Activated T-helper 1 cell treated with anti-CD3 and anti-CD28 coated beads, Interleukin-12 subunit alpha, Interleukin-12 subunit beta, Interleukin-2, Interleukin-4 antibody, amounts not matched to agents 30 ng/mL and 10 ng/mL and 1 ng/mL, durations not matched to agents 14 hours and 24 hours and 36 hours (primary cell): ENCODE measurements around the gene MYH14. TPM values are rescaled to one million over a fixed set of nuclear protein-coding genes. Genes with fewer than 3 reads are reported as not detected.
"Not testable (repeated sequence)": the region's sequence is repeated elsewhere in the genome, so short reads cannot be mapped to it uniquely, and the experiment has no call there.

Experiments used
- DNase-seq: peaks from one replicate; pipeline ENCODE4 v3.0.0; 2021; ENCODE audit warnings: low spot score
- H3K27ac Mint-ChIP-seq: one replicate; pipeline ENCODE4 v1.8.0; 2021; ENCODE audit warnings: mild to moderate bottlenecking, mixed read lengths
- H3K27me3 Mint-ChIP-seq: one replicate; pipeline ENCODE4 v1.8.0; 2022; ENCODE audit warnings: mild to moderate bottlenecking, moderate library complexity, mixed read lengths; ENCODE audit not compliant: insufficient read depth
- H3K36me3 Mint-ChIP-seq: one replicate; pipeline ENCODE4 v1.8.0; 2021; ENCODE audit warnings: low read depth, mixed read lengths
- H3K4me1 Mint-ChIP-seq: one replicate; pipeline ENCODE4 v1.8.0; 2021; ENCODE audit warnings: low read depth, mixed read lengths
- H3K4me3 Mint-ChIP-seq: one replicate; pipeline ENCODE4 v1.8.0; 2021; ENCODE audit warnings: mild to moderate bottlenecking, moderate library complexity, mixed read lengths
- H3K9me3 Mint-ChIP-seq: one replicate; pipeline ENCODE4 v1.8.0; 2021; ENCODE audit warnings: mixed read lengths
- intact Hi-C: fragments of 100-400 bp; cut with micrococcal nuclease; formaldehyde crosslinking; loops from one replicate; pipeline ENCODE4 v1.15.1; 2024
- total RNA-seq: library from RNA; stranded (reverse); gene quantifications from 2 replicates; pipeline ENCODE4 v1.2.3, GENCODE V29; 2022

The MYH14 gene
- total RNA-seq, 1 donor from 2014 or later, result not detected

DNA sequence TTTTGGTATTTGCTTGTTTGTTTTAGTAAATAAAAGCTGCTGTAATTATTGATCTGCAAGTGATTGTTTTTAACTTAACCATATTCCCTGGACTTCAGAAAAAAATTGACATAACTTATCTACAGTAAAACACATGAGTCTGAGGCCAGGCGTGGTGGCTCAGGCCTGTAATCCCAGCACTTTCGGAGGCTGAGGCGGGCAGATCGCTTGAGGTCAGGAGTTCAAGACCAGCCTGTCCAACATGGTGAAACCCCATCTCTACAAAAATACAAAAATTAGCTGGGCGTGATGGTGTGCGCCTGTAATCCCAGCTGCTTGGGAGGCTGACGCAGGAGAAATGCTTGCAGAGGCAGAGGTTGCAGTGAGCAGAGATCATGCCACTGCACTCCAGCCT is 150.1 kb downstream of the MYH14 start:
- intact Hi-C loops, DNase-seq, H3K27me3 Mint-ChIP-seq, H3K4me3 Mint-ChIP-seq, H3K9me3 Mint-ChIP-seq, H3K36me3 Mint-ChIP-seq, H3K27ac Mint-ChIP-seq: not testable (repeated sequence)
- H3K4me1 Mint-ChIP-seq, result peaks cover 13% of the 10 kb centered on the region

GRCh38 chr19:50356691-50357177 is 153.3 kb downstream of the MYH14 start:
- Mint-ChIP-seq H3K36me3 (peaks cover 21% of the 10 kb centered on the region), H3K4me1 (peaks cover 45% of the 10 kb centered on the region), H3K4me3 (peak overlapping the region; percentile 90), H3K9me3 (peaks cover 8% of the 10 kb centered on the region), H3K27me3 (no peaks in the 10 kb centered on the region), H3K27ac (peak overlapping the region; percentile 99)
- intact Hi-C loops, result loop anchor here (1.0 to 5.0 kb wide), 12 partner anchors 13 to 566 kb away; partner anchors contain the start of genes EMC10, GARIN5A, JOSD2 and NR1H2
- no peak for DNase-seq

- H3K27ac Mint-ChIP-seq, result peak overlapping the region; percentile 99
- no peaks in the 10 kb centered on the region for H3K27me3 Mint-ChIP-seq
- H3K4me1 Mint-ChIP-seq, result peaks cover 52% of the 10 kb centered on the region
These were observed 154.0 kb downstream of the MYH14 start for GRCh38 chr19:50357178-50358100.

GRCh38 chr19:50358483-50359327 is 155.3 kb downstream of the MYH14 start:
- Mint-ChIP-seq H3K36me3 (peaks cover 24% of the 10 kb centered on the region), H3K4me3 (peak overlapping the region; percentile 90), H3K27ac (peak overlapping the region; percentile 99), H3K9me3 (peaks cover 8% of the 10 kb centered on the region), H3K27me3 (no peaks in the 10 kb centered on the region), H3K4me1 (peaks cover 63% of the 10 kb centered on the region)
- peak; percentile 81 for DNase-seq
- intact Hi-C loops, result loop anchor here (5.0 kb wide), 1 partner anchor 119 kb away; the partner anchor contains the start of genes EMC10 and GARIN5A

More at GRCh38 chr19:50357178-50358100, 154.0 kb downstream of the MYH14 start:
- H3K9me3 Mint-ChIP-seq, result peaks cover 8% of the 10 kb centered on the region
- peak; percentile 86 for DNase-seq
- intact Hi-C loops, result loop anchor here (1.0 to 5.0 kb wide), 12 partner anchors 12 to 565 kb away; partner anchors contain the start of genes EMC10, GARIN5A, JOSD2 and NR1H2
- H3K36me3 Mint-ChIP-seq, result peaks cover 24% of the 10 kb centered on the region
- peak overlapping the region; percentile 90 for H3K4me3 Mint-ChIP-seq

DNA sequence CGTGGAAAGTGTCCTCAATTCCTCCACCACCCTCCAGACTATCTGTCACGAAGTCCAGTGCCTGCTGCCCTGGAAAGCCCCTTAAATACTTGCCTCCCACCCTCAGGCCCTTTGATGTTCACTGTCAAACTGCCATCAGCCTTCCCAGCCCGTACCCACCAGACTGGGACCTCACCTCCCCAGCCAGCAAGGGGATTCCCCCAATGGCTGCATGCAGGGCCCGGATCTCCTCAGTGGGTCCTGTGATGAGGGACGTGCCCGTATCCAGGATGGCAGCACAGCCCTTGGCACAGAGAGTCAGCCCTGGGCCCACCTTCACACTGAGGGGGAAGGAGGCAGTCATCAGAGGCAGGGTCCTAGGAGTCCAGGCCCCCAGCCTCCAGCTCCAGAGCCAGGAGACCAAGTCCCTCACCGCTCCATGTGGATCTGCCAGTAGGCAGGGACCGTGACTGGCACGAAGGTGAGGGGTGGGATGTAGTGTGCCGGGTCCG is 156.0 kb downstream of the MYH14 start:
- H3K4me1 Mint-ChIP-seq, result peaks cover 66% of the 10 kb centered on the region
- H3K9me3 Mint-ChIP-seq, result peaks cover 8% of the 10 kb centered on the region
- H3K36me3 Mint-ChIP-seq, result peaks cover 24% of the 10 kb centered on the region
- peak overlapping the region; percentile 99 for H3K27ac Mint-ChIP-seq
- intact Hi-C loops, result loop anchor here (5.0 kb wide), 1 partner anchor 118 kb away; the partner anchor contains the start of genes EMC10 and GARIN5A
- H3K27me3 Mint-ChIP-seq, result no peaks in the 10 kb centered on the region
- peak overlapping the region; percentile 90 for H3K4me3 Mint-ChIP-seq
- no peak for DNase-seq

Other genes starting within 250 kb of the MYH14 start
- not detected in 2 replicates for gene SIGLEC11, start 242.4 kb upstream of the MYH14 start, total RNA-seq
- gene VRK3, start 178.2 kb upstream of the MYH14 start, total RNA-seq, result 66.7 and 69.4 TPM in 2 replicates
- gene ZNF473, start 177.6 kb upstream of the MYH14 start, total RNA-seq, result 10.1 and 11.8 TPM in 2 replicates
- not detected in 2 replicates for gene IZUMO2, start 40.3 kb upstream of the MYH14 start, total RNA-seq
- 23.7 and 24.0 TPM in 2 replicates for gene KCNC3, start 125.8 kb downstream of the MYH14 start, total RNA-seq
- gene NAPSA, start 162.0 kb downstream of the MYH14 start, total RNA-seq, result 15.8 and 16.4 TPM in 2 replicates
- 84.3 and 84.8 TPM in 2 replicates for gene NR1H2, start 172.8 kb downstream of the MYH14 start, total RNA-seq
- gene POLD1, start 180.7 kb downstream of the MYH14 start, total RNA-seq, result 171 and 178 TPM in 2 replicates
- 1.3 TPM in 2 replicates for gene SPIB, start 215.3 kb downstream of the MYH14 start, total RNA-seq
- 0.22 and 0.47 TPM in 2 replicates for gene MYBPC2, start 229.3 kb downstream of the MYH14 start, total RNA-seq